ENCODE results near the gene HOXB4. TPM values are rescaled to one million over a fixed set of nuclear protein-coding genes. Genes with fewer than 3 reads are reported as not detected.

The HOXB4 gene
- total RNA-seq, 1 experiment from 2014 or later, result 0.04 TPM

- Mint-ChIP-seq H3K4me3 (no peak overlapping the region), H3K27ac (no peak overlapping the region), H3K4me1 (peaks cover 38% of the 10 kb centered on the region), H3K9me3 (no peaks in the 10 kb centered on the region), H3K27me3 (ENCODE audit: low read depth) (peaks cover 100% of the 10 kb centered on the region; the same call in 1 of the 2 replicates), H3K36me3 (no peaks in the 10 kb centered on the region)
- no peak for DNase-seq (ENCODE audit: low spot score)
- TF ChIP-seq AFF4 (CRISPR knock-in tag; IDR thresholded peaks at IDR 0.05; ENCODE audit: borderline replicate concordance) (no peak), TEAD4 (CRISPR knock-in tag; IDR thresholded peaks at IDR 0.05) (no peak), JUN (CRISPR knock-in tag; IDR thresholded peaks at IDR 0.05) (no peak), CTCF (IDR thresholded peaks at IDR 0.05) (no peak), SMAD3 (CRISPR knock-in tag; IDR thresholded peaks at IDR 0.05; ENCODE audit: borderline replicate concordance) (no peak), E2F4 (CRISPR knock-in tag; IDR thresholded peaks at IDR 0.05; ENCODE audit: borderline replicate concordance, low read depth) (no peak), FOXP1 (CRISPR knock-in tag; IDR thresholded peaks at IDR 0.05; ENCODE audit: borderline replicate concordance) (no peak), SMAD4 (CRISPR knock-in tag; IDR thresholded peaks at IDR 0.05) (no peak), E2F5 (CRISPR knock-in tag; IDR thresholded peaks at IDR 0.05) (no peak), IRF2 (CRISPR knock-in tag; IDR thresholded peaks at IDR 0.05; ENCODE audit: borderline replicate concordance, low read depth) (no peak), ERG (CRISPR knock-in tag; IDR thresholded peaks at IDR 0.05) (no peak), PRDM15 (CRISPR knock-in tag; IDR thresholded peaks at IDR 0.05) (no peak), NR2C2 (CRISPR knock-in tag; IDR thresholded peaks at IDR 0.05) (no peak), TEAD1 (CRISPR knock-in tag; IDR thresholded peaks at IDR 0.05) (no peak), AR (CRISPR knock-in tag; IDR thresholded peaks at IDR 0.05) (no peak), ELF4 (CRISPR knock-in tag; IDR thresholded peaks at IDR 0.05; ENCODE audit: low read depth) (no peak), NFATC4 (CRISPR knock-in tag; IDR thresholded peaks at IDR 0.05) (no peak), SOX15 (CRISPR knock-in tag; IDR thresholded peaks at IDR 0.05) (no peak)
- no peak for ATAC-seq
- ChIA-PET CTCF (interaction anchor here (1.0 to 3.6 kb wide), 8 partner anchors 14 to 372 kb away, joined by 3 to 21 read pairs (median 4); no protein-coding TSS in a partner anchor), POLR2A (no interaction called here)
These were observed 9.3 kb upstream of the HOXB4 start for GRCh38 chr17:48587276-48588073.
